Neural crest cell (in vitro differentiated cells): Measurements from ENCODE around the gene PRTFDC1. TPM values are rescaled to one million over a fixed set of nuclear protein-coding genes. Genes with fewer than 3 reads are reported as not detected.
"Not testable (repeated sequence)": the region's sequence is repeated elsewhere in the genome, so short reads cannot be mapped to it uniquely, and the experiment has no call there.

Experiments used
- DNase-seq: peaks from one replicate; pipeline ENCODE4 v3.0.0; 2021; ENCODE audit warnings: low read depth, mixed read lengths, low spot score
- H3K27ac Mint-ChIP-seq: one replicate; pipeline ENCODE4 v1.8.0; 2021; ENCODE audit warnings: mild to moderate bottlenecking, mixed read lengths; ENCODE audit not compliant: unreplicated experiment
- H3K27me3 Mint-ChIP-seq: 2 replicates; pipeline ENCODE4 v1.8.0; 2021; ENCODE audit warnings: low read depth, mild to moderate bottlenecking, mixed read lengths
- H3K36me3 Mint-ChIP-seq: 2 replicates; pipeline ENCODE4 v1.8.0; 2021; ENCODE audit warnings: low read depth, mild to moderate bottlenecking, mixed read lengths
- H3K4me1 Mint-ChIP-seq: 2 replicates; pipeline ENCODE4 v1.8.0; 2021; ENCODE audit warnings: mixed read lengths
- H3K4me3 Mint-ChIP-seq: one replicate; pipeline ENCODE4 v1.8.0; 2021; ENCODE audit warnings: mild to moderate bottlenecking, mixed read lengths
- H3K9me3 Mint-ChIP-seq: 2 replicates; pipeline ENCODE4 v1.8.0; 2021; ENCODE audit warnings: mixed read lengths
- CTCF ChIP-seq: fragments of 200-600 bp; sonication (generic); conservative IDR thresholded peaks from 2 replicates; pipeline ENCODE4 v1.5.0; 2021; ENCODE audit warnings: antibody characterized with exemption, mild to moderate bottlenecking
- total RNA-seq: library from RNA; stranded (reverse); gene quantifications from 2 replicates; pipeline ENCODE4 v1.2.1, GENCODE V29; 2021

The PRTFDC1 gene
- total RNA-seq, 1 donor from 2014 or later, result 26.7 TPM

DNA sequence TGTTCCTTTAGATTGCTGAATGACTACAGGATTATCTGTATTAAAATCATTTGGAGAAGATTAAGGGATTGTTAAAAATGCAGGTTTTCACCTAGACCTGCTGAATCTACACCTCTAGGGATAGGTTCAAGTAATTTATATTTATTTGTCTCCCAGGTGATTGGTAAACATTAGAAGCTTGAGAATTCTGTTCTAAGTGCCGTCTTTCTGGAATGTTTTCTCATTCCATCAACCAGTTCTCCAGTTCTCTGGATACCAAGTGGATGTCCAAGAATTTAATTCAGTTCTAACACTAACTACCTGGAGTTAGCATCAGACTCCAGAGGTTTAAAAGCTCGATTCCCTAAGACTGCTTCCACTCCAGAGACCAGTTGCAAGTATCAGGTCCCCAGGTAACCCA is 110.9 kb downstream of the PRTFDC1 start:
- no peak for DNase-seq
- Mint-ChIP-seq H3K9me3 (peaks cover 5% of the 10 kb centered on the region), H3K27me3 (no peaks in the 10 kb centered on the region), H3K4me1 (no peaks in the 10 kb centered on the region), H3K36me3 (peaks cover 2% of the 10 kb centered on the region), H3K27ac (no peak overlapping the region), H3K4me3 (no peak overlapping the region)
- TF ChIP-seq CTCF, result no peak

- DNase-seq, result no peak
- peaks cover 7% of the 10 kb centered on the region for H3K36me3 Mint-ChIP-seq
- no peak overlapping the region for H3K27ac Mint-ChIP-seq
- peaks cover 10% of the 10 kb centered on the region for H3K9me3 Mint-ChIP-seq
- H3K4me1 Mint-ChIP-seq, result no peaks in the 10 kb centered on the region
- H3K4me3 Mint-ChIP-seq, result no peak overlapping the region
- no peak for TF ChIP-seq CTCF
- H3K27me3 Mint-ChIP-seq, result no peaks in the 10 kb centered on the region
These were observed 111.6 kb downstream of the PRTFDC1 start for GRCh38 chr10:24840784-24841183.

GRCh38 chr10:24837781-24838180 is 114.6 kb downstream of the PRTFDC1 start:
- DNase-seq, H3K4me3 Mint-ChIP-seq, H3K36me3 Mint-ChIP-seq: not testable (repeated sequence)

GRCh38 chr10:24834869-24835268 is 117.5 kb downstream of the PRTFDC1 start:
- H3K27me3 Mint-ChIP-seq, result no peaks in the 10 kb centered on the region
- H3K36me3 Mint-ChIP-seq, result peaks cover 13% of the 10 kb centered on the region
- no peak overlapping the region for H3K4me3 Mint-ChIP-seq
- DNase-seq, result no peak
- no peak overlapping the region for H3K27ac Mint-ChIP-seq
- H3K4me1 Mint-ChIP-seq, result no peaks in the 10 kb centered on the region
- no peak for TF ChIP-seq CTCF
- peaks cover 14% of the 10 kb centered on the region for H3K9me3 Mint-ChIP-seq

More at GRCh38 chr10:24837781-24838180, 114.6 kb downstream of the PRTFDC1 start:
- H3K27me3 Mint-ChIP-seq, H3K9me3 Mint-ChIP-seq, H3K27ac Mint-ChIP-seq, H3K4me1 Mint-ChIP-seq: not testable (repeated sequence)

DNA sequence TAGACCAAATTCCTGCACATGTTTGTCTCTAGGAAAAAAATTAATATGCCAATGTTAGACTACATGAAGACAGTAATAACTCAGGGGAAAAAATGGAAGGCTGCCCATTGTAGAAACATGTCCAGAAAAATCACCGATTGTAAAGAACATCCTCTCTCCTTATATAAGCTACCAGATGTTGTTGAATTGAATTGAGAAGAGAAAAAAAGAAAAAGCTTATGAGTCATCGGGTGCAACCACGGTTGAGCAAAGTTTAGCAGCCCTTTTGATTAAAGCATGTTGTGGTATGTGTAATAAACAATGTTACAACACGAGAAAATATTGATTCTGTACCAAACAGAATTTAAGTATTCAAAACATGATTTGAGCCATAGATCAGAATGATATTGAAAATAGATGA is 126.4 kb downstream of the PRTFDC1 start:
- no peak for DNase-seq
- H3K4me1 Mint-ChIP-seq, result peaks cover 6% of the 10 kb centered on the region
- no peak overlapping the region for H3K4me3 Mint-ChIP-seq
- H3K27me3 Mint-ChIP-seq, result no peaks in the 10 kb centered on the region
- peaks cover 2% of the 10 kb centered on the region for H3K9me3 Mint-ChIP-seq
- peaks cover 2% of the 10 kb centered on the region for H3K36me3 Mint-ChIP-seq
- no peak for TF ChIP-seq CTCF
- no peak overlapping the region for H3K27ac Mint-ChIP-seq

DNA sequence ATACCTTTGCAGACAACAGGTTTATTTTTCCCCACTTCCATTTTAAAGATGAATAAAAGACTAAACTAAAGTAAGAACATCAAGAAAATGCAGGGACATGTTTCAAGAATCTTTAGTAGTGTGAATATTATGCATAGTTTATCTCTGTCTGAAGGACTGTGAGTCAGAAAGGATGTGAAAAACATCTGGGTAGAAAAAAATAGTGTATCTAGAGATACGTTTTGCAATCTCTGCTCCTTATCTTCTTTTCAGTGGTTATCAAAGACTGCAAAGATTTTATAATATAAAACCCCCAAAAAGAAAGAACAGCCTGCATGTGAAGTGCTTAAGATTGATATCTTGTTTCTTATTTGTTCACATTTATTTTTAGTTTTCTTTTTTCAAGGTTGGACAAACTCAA is 126.9 kb downstream of the PRTFDC1 start:
- Mint-ChIP-seq H3K9me3 (peaks cover 2% of the 10 kb centered on the region), H3K4me3 (no peak overlapping the region), H3K27ac (no peak overlapping the region), H3K36me3 (peaks cover 2% of the 10 kb centered on the region), H3K27me3 (no peaks in the 10 kb centered on the region), H3K4me1 (peaks cover 6% of the 10 kb centered on the region)
- TF ChIP-seq CTCF, result no peak
- no peak for DNase-seq
